HG02981 (cell line): ENCODE data around the gene ABLIM1.

Experiments used
- ATAC-seq: cut with Tn5 transposase; IDR thresholded peaks from one replicate; pipeline ENCODE4 v1.9.1; 2021; ENCODE audit warnings: mild to moderate bottlenecking, moderate library complexity; ENCODE audit not compliant: unreplicated experiment

Gene ABLIM1

DNA sequence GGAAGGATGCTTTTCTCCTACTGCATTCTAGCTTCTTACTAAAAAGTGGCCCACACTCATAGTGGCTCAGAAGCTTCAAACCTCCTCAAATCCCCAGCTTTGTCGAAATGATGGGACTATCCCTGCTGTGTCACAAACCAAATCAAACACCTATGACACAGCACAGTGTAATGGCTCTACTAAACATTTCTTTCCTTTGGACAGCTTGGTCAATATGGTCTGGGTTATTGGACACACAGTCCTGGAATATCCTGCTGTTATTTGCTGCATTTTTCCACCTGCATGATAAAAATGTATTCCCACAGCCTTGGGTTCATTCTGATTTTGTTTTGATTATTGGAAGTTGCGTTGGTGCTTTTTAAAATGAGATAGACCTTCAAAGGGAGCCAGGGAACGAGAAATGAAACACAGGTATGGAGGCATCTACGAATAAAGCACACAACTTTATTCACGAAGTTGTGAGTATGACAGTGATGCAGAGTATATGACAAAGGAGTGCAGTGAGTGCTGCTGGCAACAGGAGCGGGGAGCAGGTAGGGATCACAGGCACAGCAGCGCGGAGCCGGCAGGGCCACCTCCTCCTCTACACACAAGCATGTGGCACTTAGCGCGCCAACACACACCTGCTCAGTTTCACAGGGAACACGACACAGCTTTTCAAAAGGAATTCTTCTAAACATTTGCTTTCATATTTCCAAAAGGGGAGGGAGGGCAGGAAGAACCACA, 227.2 kb downstream of the ABLIM1 start:
- ATAC-seq, result no peak

DNA sequence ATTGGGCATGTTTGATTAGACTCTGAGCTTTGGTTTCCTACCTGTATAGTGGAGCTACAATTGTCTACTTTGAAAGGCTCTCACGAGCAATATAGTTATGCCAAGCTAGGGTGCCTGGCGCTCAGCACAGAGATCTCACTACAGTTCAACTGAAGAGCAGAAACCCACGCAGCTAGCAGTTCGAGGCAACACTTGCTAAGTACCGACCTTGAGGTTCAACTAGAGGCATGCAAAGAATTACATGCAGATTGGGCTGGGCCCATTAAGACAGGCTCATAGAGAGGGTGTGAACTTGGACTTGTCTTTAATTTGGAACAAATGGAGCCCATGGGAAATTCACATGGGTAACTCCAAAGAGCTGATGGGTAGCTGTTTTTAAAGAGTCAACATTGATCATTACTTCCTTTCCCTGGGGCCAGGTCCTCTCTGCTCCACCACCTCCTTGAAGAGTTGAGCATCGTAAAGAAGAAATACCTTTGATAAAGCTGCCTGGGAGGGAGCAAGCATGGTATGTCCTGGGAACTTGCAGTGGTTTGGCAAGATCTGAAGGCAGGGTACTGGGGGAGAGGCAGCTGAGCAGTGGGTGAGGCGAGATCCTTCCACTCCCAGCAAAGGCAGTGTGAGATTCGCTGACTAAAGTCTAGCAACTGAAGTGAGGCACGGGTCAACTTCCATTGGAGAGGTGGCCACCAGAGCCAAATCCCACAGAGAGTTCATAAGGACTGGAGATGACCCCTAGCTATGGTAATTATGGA, 228.3 kb downstream of the ABLIM1 start:
- no peak for ATAC-seq

DNA sequence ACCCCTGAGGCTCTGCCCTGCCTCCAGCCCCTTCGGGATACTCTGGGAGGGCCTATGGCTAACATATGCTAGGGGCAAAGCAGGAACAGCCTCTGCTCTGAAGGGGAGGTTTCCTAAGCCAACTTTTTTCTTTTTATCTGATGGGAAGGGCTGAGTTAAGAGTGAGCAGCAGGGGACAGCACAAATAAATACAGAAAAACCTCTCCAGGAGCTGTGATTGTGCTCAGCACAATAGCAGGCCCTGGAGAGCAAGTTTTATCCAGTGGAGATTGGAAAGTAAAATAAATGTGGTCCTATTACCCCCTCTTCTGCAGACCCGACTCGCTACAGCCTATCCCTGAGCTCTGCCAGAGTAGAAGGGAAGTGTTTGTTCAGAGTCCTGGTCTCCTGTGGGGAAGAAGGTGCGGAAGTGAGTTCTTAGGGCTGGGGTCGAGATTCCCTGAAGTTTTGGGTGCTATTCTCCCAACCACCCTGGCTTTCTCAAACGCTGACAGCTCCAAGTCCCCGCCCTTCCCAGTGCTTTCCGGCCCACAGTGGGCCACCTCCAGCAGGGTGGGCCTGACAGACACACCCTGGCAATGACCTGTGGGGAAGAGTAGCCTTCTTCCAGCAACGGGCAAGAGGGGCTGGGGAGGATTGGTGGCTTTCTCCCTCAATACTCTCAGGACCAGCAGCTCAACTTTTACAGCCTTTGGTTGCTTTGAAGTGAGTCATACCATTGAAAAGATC, 230.8 kb downstream of the ABLIM1 start:
- ATAC-seq, result no peak

DNA sequence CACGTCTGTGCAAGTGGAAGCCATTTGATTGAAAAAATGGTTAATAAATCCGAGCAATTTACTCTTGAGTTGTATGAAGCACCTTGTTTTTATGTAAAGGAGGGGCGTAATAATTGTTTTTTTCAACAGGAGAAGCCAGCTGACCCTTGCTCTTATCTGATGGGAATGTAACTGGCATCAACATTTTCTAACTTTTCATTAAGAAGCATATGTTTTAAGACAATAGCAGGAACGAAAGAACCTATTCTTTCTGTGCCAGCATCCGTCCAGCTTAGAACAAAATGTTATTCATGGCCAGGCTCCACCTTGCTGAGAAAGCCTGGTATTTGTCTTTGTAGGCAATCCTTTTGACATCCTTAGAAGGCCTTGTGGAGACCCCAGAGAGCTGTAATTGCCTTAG, 231.6 kb downstream of the ABLIM1 start:
- ATAC-seq, result no peak

DNA sequence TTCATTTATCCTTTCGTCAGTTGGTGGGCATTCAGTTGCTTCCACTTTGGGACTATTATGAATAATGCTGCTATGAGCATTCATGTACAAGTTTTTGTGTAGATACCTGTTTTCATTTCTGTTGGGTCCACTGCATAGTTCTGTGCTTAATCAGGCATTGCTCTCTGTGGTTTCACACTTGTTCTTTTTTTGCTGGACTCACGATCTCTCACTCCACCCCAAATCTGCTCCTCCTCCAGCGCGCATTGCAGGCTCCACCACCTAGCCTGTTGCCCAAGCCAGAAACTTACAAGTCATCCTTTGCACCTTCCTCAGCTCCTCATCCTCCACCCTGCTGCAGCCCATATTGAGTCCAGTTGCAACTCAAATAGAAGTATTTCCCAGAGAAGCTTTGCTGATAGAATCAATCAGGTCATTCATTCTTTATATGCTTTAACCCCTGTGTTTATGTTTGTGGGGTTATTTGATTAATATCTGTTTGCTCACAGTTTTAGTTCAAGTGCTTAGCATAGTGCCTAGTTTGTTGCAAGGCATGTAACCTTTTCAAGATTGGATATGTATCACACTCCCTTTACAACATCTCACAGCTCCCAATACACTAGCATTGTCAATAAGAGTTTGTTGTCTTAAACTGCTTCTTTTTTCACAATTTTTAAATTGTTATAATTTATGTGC, 237.1 kb downstream of the ABLIM1 start:
- ATAC-seq, result no peak

DNA sequence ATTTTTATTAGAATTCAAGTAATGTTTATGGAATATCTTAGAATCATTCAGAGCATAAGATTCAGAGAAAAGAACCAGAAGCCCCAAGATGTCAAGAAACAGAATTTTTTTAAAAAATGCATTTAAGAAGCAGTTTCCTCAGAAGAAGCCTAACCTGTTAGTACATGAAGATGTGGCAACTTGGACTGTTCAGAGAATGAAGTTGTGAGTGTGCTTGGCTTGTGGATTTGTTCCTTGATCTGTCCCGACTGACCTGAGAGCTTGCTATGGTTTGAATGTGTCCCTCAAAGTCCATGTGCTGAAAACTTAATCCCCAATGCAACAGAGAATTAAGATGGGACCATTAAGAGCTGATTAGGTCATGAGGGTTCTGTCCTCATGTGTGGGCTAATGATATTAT, 240.0 kb downstream of the ABLIM1 start:
- ATAC-seq, result no peak

DNA sequence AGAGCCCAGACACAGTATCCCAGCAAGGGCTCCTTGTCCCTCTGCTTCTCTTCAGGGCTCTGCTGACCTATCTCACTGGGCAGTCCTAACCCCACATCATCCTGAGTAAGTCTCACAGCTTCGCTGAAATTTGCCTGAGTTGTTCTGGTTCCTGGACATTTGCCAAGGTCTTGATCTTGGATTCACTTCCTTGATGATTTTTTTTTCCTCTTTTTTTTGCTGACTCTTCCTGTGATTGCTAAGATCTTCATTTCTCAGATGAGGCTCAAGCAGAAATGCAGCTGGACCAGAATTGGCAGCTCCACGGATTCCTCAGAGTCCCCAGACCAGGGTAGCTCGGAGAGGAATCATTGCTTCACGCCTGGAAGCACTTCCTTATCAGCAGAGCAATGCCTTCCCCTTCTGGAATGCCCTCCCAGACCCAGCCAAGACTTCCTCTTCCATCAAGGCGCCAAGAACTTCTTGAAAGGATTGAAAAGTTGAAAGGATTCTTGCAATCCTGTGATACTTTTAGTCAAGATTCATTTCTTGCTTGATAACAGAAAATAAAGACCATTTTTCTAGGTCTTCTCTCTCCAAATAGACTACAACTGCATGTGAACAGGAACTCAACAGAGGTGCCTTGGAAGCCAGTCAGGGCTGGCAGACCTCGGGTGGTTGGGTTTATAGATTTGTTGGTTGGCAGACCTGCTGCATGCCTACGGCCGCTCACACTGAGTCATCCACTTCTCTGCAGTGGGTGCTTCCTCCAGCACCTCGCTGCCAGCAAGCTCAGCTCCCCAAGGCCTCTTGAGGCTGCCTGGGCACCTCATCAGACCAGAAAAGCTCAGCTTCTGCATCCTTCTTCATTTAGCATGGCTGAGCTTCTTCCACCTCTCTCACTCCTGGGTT, 244.9 kb downstream of the ABLIM1 start:
- ATAC-seq, result no peak

DNA sequence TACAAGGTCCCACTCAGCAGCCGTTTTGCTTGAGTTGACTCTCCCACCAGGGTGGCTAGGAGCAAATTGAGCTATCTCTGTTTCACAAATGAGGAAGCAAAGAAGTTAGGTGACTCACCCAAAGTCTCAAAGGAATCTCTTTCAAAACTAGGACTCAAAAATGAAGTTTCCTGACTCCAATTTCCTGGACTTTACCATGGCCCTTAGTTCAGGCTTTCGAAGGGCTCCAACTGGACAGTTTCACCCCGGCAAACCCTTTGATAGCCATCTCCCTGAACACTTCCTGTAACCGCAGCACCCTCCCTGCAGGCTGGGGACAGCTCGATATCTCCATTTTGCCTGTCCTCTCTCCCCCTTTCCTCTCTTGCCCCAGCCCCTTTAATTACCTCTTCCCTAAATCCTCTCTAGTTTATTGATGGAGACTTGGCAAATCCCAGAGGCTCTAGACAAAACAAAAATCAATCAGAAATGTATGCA, 249.1 kb downstream of the ABLIM1 start:
- ATAC-seq, result no peak

DNA sequence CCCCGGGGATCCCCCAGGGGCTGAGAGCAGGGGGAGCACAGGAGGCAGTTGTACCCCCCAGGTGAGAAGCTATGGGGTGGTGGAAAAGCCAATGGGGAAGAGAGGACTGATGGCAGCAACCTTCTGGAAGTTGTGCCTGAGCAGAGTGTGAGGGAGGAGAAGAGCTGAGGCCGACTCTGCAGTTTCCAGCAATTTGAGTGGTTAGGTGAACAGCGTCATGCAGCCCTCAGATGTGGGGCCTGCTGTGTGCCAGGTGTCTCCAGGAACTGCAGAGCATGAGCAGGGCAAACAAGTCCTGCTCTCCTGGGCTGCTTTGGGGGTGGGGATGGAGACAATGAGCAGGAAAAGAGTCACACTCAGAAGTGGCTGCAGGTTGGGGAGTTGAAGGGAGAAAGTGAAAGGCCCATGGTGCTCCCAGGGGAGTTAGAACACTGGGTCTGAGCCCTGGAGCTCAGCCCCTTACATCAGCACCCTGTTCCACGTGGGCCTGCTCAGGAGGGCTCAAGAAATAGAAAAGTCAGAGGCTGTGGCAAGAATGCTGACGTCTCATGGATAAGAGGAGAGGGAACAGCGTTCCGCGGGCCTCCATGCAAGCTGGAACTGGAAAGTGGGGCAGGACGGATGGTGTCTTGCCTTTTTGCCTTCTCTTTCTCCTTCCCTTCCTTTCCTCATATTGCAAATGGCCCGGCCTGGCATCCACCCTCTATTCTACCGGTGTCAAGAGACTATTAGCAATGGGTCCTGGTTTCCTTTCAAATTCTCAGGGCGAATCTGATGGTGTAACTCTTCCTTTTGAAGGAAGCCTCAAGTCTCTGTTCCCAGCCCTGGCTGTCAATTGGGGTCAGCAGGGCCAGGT, 249.7 kb downstream of the ABLIM1 start:
- no peak for ATAC-seq

DNA sequence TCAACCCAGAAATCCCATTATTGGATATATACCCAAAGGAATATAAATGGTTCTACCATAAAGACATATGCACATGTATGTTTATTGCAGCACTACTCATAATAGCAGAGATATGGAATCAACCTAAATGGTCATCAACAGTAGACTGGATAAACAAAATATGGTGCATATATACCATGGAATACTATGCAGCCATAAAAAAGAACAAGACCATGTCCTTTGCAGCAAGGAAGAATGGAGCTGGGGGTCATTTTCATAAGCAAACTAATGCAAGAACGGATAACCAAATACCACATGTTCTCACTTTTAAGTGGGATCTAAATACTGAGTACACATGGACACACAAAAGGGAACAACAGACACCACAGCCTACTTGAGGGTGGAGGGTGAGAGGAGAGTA, 251.6 kb downstream of the ABLIM1 start:
- ATAC-seq, result no peak

DNA sequence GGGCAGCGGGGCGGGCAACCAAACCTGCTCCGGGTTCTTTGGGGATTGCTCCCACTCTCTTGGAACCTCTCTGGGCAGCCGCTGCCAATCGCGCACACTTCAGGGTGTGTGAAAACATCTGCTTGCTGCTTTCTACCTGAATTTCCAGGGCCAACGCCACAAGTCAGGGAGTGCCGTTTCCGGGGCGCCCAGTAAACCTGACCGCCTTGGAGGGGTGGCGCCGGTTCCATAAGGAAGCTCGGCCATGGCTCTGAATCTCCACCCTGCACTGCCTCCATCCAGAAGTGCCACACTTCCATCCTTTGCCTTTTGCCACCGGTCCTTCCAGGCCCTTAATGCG, 253.1 kb downstream of the ABLIM1 start:
- ATAC-seq, result no peak

DNA sequence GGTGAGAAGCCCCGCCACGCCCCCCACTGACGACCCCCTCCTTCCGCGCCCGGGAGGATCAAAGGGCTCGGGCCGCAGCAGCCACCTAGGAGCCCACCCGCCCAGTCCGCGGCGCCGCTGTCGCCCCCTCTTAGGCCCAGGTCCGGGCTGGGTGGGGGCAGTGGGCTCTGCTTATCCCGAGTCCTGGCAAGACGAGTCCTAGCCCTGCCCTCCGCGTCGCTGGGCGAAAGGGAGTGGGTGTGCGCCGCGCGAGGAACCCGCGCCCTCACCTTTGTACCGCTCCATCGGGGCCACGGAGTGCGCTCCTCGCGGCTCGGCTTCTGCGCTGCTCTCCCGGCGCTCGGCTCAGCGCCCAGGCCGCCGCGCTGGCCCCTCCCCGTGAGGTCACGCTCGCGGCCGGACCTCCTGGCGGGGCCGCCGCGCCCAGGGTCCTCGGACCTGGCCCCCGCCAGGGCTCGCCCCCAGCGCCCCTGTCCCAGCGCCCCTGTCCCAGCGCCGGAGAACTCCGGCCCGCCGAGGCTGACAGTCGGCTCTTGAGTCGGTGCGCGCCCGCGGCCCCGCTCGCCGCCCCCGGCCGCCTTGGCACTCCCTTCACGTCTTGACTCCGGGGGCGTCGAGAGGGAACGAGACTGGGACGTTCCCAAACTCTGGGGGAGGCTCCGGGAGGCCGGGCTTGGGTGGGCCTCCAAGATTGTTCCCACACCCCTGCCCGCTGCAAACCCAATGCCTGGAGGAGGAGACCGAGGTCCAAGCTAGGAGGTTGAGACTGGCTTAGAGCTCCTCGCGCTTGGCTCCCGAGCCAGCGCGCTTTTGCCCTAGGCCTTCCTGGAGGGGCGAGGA, 253.7 kb downstream of the ABLIM1 start, which contains the start of gene AFAP1L2:
AFAP1L2 (minus strand) TSS at position 332 of the 840 bp plus-strand sequence; CDS start at position 285, 47 bp downstream.
- ATAC-seq, result no peak

DNA sequence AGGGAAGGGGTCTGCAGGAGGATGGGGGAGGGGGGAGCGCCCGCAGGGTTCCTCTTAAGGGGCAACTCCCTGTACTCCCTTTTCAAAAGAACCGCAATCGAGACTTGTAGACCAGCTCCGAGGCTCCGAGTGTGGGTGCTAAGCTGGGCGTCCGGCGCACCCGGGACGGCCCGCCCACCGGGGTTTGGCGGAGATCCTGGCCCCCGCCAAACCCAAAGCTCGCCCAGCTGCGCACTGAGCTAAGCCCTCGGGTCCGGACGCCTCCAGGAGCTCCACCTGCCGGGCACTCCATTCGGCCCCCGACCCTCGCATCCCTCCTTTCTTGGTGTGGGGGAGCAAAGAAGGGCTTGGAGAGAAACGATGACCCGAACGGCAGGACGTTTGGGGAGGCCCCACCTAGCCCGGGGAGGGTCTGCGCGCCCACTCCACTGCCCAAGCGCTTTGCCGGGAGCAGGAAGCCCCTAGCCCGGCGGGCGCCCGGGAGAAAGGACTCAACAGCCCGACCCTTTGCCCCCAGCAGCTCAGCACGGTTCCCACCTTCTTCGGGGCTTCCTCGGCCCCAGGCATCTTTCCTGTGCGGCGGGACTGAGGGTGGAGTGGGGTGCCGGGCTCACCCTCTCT, 254.4 kb downstream of the ABLIM1 start:
- no peak for ATAC-seq

DNA sequence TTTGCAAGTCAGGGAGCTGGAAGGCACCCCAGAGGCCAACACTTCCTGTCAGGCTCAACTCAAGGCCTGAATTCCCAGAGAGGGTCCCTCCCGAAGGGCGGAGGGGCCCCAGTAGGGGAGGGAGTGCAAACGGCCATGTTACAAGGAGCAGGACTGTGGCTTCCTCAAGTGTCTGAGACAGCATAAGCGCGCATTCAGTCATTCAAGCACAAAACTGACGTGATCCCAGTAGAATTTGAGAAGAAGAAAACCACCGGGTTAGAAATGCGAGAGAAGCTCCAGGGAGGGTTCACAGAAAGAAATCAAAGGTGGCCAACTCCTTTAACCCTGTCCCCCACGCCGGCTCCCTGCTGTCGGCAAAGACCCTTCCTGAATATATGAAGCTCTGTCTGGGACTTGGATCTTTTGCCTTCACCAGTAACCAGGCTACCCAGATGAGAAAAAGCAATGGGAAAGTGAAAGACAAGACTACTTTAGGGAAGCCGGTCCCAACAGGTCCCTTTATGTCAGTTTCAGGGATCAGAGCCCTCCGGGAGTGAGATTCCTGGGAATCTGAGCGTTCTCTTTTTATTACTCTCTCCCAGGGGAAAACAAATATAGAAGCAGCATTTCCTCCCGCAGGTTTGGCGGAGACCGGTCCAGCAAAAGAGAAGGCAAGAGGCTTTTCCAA, 255.1 kb downstream of the ABLIM1 start:
- ATAC-seq, result no peak

DNA sequence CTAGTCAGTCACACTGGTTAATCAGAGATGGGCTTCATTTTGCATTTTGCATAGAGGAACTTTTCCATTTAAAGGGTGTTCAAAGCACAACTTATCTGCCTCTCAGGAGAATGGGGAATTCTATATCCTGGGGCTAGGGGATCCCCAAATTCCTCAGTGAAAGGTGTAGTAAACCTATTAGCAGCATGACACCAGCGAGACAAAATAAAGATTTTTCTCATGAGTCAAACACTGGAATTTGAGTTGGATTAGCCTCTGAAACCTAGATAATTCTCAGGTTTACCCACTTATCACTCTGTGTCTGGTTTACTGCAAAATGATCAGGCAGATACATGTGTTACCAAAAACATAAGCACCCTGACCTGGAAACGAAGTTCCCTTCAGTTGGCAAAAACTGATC, 255.8 kb downstream of the ABLIM1 start:
- no peak for ATAC-seq

DNA sequence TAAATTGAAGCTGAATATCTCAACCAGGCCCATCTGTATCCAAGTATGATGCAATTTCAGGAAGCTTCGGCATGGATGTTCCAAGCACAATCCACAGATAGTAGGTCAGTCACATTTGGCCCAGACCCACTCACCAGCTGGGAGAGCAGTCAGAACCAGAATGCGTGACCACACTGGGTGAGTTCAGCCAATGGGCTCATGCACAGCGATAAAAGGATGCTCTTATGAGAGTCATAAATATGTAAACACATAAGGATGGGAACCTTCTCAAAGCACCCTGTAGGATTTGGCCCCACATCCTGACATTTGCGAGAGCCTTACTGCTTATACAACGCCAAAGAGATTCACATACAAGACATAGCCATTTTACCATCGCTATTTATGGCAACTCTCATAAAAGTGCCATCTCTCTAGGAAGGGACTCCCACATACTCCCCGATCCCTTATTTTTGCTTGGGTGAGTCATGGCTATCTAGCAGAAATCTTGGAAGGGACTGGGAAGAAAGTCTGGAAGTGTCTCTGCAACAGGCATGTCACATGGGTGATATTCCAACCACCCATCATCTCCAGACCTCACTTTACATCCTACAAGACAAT, 256.8 kb downstream of the ABLIM1 start:
- ATAC-seq, result no peak

DNA sequence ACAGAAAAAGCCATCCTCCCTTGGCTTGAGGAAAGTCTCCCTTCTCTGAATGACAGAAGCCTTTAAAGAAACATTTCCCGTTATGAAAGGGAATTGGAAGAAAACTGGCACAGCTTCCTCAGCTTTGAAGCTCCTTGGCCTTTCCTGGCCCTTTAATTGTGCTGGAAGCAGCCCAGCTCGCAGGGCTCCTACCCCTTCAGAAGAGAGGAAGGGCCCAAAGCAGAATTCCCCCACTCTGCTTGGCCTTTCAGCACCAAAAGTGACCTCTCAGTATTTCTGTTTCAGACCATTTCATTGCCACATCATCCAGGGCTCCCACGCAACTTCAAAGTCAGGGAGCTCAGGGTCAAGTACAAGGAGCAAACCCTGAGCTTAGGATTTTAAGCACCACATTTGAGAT, 258.0 kb downstream of the ABLIM1 start:
- no peak for ATAC-seq
